Keratinocyte (primary cell): ENCODE measurements around the gene TMEM59L. TPM values are rescaled to one million over a fixed set of nuclear protein-coding genes. Genes with fewer than 3 reads are reported as not detected.
"Not testable (repeated sequence)": the region's sequence is repeated elsewhere in the genome, so short reads cannot be mapped to it uniquely, and the experiment has no call there.

Experiments used
- DNase-seq: peaks from one replicate; pipeline ENCODE4 v3.0.0-alpha.2; 2011; ENCODE audit warnings: low read depth, missing footprints, low spot score
- FAIRE-seq: peaks from 2 replicates; lab custom pipeline; 2011; peaks lifted over from hg19 to GRCh38; lab: Jason Lieb, UNC
- H2AFZ ChIP-seq: 2 replicates; pipeline ENCODE4 v1.6.0; 2012; ENCODE audit warnings: low read length, control low read depth, inconsistent platforms; ENCODE audit not compliant: control insufficient read depth
- H3K27ac ChIP-seq: 2 replicates; pipeline ENCODE4 v1.5.1; 2011; ENCODE audit warnings: low read length; ENCODE audit not compliant: control insufficient read depth, insufficient read depth
- H3K27me3 ChIP-seq: 3 replicates; pipeline ENCODE4 v1.6.0; 2011; ENCODE audit warnings: low read length; ENCODE audit not compliant: control insufficient read depth, insufficient read depth; ENCODE audit errors: extremely low read depth
- H3K36me3 ChIP-seq, 2 experiments: 2 replicates in 1 of 2; 3 replicates in 1 of 2; pipeline ENCODE4 v1.5.1; 2011; ENCODE audit warnings: low read length in 2 of 2, mild to moderate bottlenecking in 1 of 2; ENCODE audit not compliant: control insufficient read depth in 2 of 2, insufficient read depth in 2 of 2; ENCODE audit errors: extremely low read depth in 1 of 2
- H3K4me1 ChIP-seq: 3 replicates; pipeline ENCODE4 v1.5.1; 2011; ENCODE audit warnings: low read length; ENCODE audit not compliant: control insufficient read depth, insufficient read depth; ENCODE audit errors: extremely low read depth
- H3K4me2 ChIP-seq: 3 replicates; pipeline ENCODE4 v1.6.0; 2011; ENCODE audit warnings: low read depth, low read length; ENCODE audit not compliant: control insufficient read depth, insufficient read depth; ENCODE audit errors: extremely low read depth
- H3K4me3 ChIP-seq, 3 experiments: fragments of 200-600 bp in 1 of 3; sonication (generic) in 1 of 3; 2 replicates in 2 of 3; 3 replicates in 1 of 3; pipeline ENCODE4 v1.5.1; 2011 to 2016; ENCODE audit warnings: low read length in 3 of 3, mild to moderate bottlenecking in 3 of 3, control low read depth in 2 of 3, inconsistent platforms in 1 of 3, low read depth in 1 of 3, mixed read lengths in 1 of 3, mixed run types in 1 of 3, moderate library complexity in 1 of 3; ENCODE audit not compliant: control insufficient read depth in 2 of 3, insufficient read depth in 2 of 3; ENCODE audit errors: extremely low read depth in 1 of 3
- H3K79me2 ChIP-seq: 2 replicates; pipeline ENCODE4 v1.6.0; 2012; ENCODE audit warnings: low read length; ENCODE audit not compliant: control insufficient read depth, insufficient read depth
- H3K9ac ChIP-seq: 3 replicates; pipeline ENCODE4 v1.6.0; 2011; ENCODE audit warnings: low read length; ENCODE audit not compliant: control insufficient read depth, insufficient read depth; ENCODE audit errors: extremely low read depth
- H3K9me1 ChIP-seq: 3 replicates; pipeline ENCODE4 v1.6.0; 2011; ENCODE audit warnings: low read length; ENCODE audit not compliant: control insufficient read depth, insufficient read depth; ENCODE audit errors: extremely low read depth
- H3K9me3 ChIP-seq: 2 replicates; pipeline ENCODE4 v1.5.1; 2012; ENCODE audit warnings: low read depth, low read length; ENCODE audit not compliant: control insufficient read depth
- H4K20me1 ChIP-seq: 3 replicates; pipeline ENCODE4 v1.6.0; 2011; ENCODE audit warnings: low read length; ENCODE audit not compliant: control insufficient read depth, insufficient read depth; ENCODE audit errors: extremely low read depth
- CTCF ChIP-seq, 3 experiments: IDR thresholded peaks in 1 of 3; conservative IDR thresholded peaks in 1 of 3; optimal IDR thresholded peaks in 1 of 3; 2 replicates in 2 of 3; 3 replicates in 1 of 3; pipeline versions ENCODE3 to v1.5.1; 2011; ENCODE audit warnings: low read length in 3 of 3, mild to moderate bottlenecking in 3 of 3, moderate library complexity in 2 of 3, control low read depth in 1 of 3, inconsistent platforms in 1 of 3; ENCODE audit not compliant: insufficient read depth in 2 of 3; ENCODE audit errors: extremely low read depth in 1 of 3
- EZH2 ChIP-seq: IDR thresholded peaks from one replicate; pipeline ENCODE4 v1.6.1; 2012; ENCODE audit warnings: inconsistent platforms, mild to moderate bottlenecking, low read length, moderate library complexity
- dilution Hi-C: fragments of 300-500 bp; cut with MboI; formaldehyde crosslinking; loops from one replicate; pipeline ENCODE4 v1.7.0; 2020; ENCODE audit warnings: low sequenced_read_pairs; ENCODE audit not compliant: extremely low pct_ligation_motif_present
- polyA plus RNA-seq, 5 experiments: library from polyadenylated mRNA; depleted of rRNA in 3 of 5; stranded (reverse) in 3 of 5; stranded (forward) in 1 of 5; unstranded in 1 of 5; fragments of >200 nt; gene quantifications; 1 replicate in 1 of 5; 2 replicates in 3 of 5; 3 replicates in 1 of 5; pipeline versions ENCODE4 v1.2.1 to v1.2.3, GENCODE V29; 2011 to 2012; ENCODE audit warnings: missing spikeins in 2 of 5, low read depth in 1 of 5, low replicate concordance in 1 of 5

Gene TMEM59L
- polyA plus RNA-seq, 1 donor (not counting 4 experiments of a cell fraction or from before 2014, with no cell fraction given), result not detected

- H2AFZ ChIP-seq, result no peak overlapping the region
- no peaks in the 10 kb centered on the region for H3K27me3 ChIP-seq
- no peak for FAIRE-seq
- H3K9me3 ChIP-seq, result no peaks in the 10 kb centered on the region
- H3K79me2 ChIP-seq, result no peaks in the 10 kb centered on the region
- no peak overlapping the region for H3K4me2 ChIP-seq
- H3K9ac ChIP-seq, result no peak overlapping the region
- TF ChIP-seq EZH2 (no peak), CTCF (optimal IDR thresholded peaks at IDR 0.05 in 1 of 3, IDR thresholded peaks at IDR 0.05 in 1 of 3, conservative IDR thresholded peaks at IDR 0.05 in 1 of 3; ENCODE audit: extremely low read depth in 1 of 3, insufficient read depth in 2 of 3, low read length in 3 of 3) (no peak)
- no peaks in the 10 kb centered on the region for H4K20me1 ChIP-seq
- H3K4me1 ChIP-seq, result peaks cover 4% of the 10 kb centered on the region
- H3K27ac ChIP-seq, result no peak overlapping the region
- no peaks in the 10 kb centered on the region for H3K9me1 ChIP-seq
- no peak for DNase-seq
- no peak overlapping the region for H3K4me3 ChIP-seq
- dilution Hi-C loops, result no loop called here
- H3K36me3 ChIP-seq, result no peaks in the 10 kb centered on the region
Observed at GRCh38 chr19:18599485-18599884, 13.2 kb upstream of the TMEM59L start.

- H2AFZ ChIP-seq, DNase-seq, H3K36me3 ChIP-seq, H3K4me1 ChIP-seq, dilution Hi-C loops, H3K9me3 ChIP-seq, H3K9me1 ChIP-seq, H3K27ac ChIP-seq, H4K20me1 ChIP-seq, H3K4me3 ChIP-seq, H3K4me2 ChIP-seq, H3K27me3 ChIP-seq, H3K9ac ChIP-seq, H3K79me2 ChIP-seq, FAIRE-seq: not testable (repeated sequence)
Observed at GRCh38 chr19:18600692-18601397, 11.8 kb upstream of the TMEM59L start.

- no peak for DNase-seq
- Histone ChIP-seq H3K4me1 (no peaks in the 10 kb centered on the region), H3K27ac (no peak overlapping the region), H3K4me2 (no peak overlapping the region), H4K20me1 (no peaks in the 10 kb centered on the region), H3K36me3 (no peaks in the 10 kb centered on the region), H3K9me1 (no peaks in the 10 kb centered on the region), H3K9me3 (no peaks in the 10 kb centered on the region), H3K4me3 (no peak overlapping the region), H3K27me3 (peaks cover 15% of the 10 kb centered on the region), H2AFZ (no peak overlapping the region), H3K9ac (no peak overlapping the region), H3K79me2 (no peaks in the 10 kb centered on the region)
- TF ChIP-seq EZH2 (no peak), CTCF (optimal IDR thresholded peaks at IDR 0.05 in 1 of 3, IDR thresholded peaks at IDR 0.05 in 1 of 3, conservative IDR thresholded peaks at IDR 0.05 in 1 of 3; ENCODE audit: extremely low read depth in 1 of 3, insufficient read depth in 2 of 3, low read length in 3 of 3) (no peak)
- dilution Hi-C loops, result no loop called here
- no peak for FAIRE-seq
Observed at GRCh38 chr19:18601875-18602274, 10.8 kb upstream of the TMEM59L start.
